WTC11 (cell line): ENCODE data around the gene RGCC.

Experiments used
- ATF3 ChIP-seq: sonication (generic); formaldehyde crosslinking; conservative IDR thresholded peaks from 2 replicates; pipeline ENCODE4 v1.8.1; 2022; ENCODE audit warnings: mild to moderate bottlenecking, missing genetic modification reagents
- CTCF ChIP-seq: fragments of 200-600 bp; IDR thresholded peaks from 2 replicates; pipeline ENCODE4 v1.8.0; 2022; ENCODE audit warnings: antibody characterized with exemption
- ELF4 ChIP-seq: sonication (generic); formaldehyde crosslinking; IDR thresholded peaks from 2 replicates; pipeline ENCODE4 v1.8.1; 2022; ENCODE audit warnings: low read depth, mild to moderate bottlenecking, moderate library complexity, missing genetic modification reagents
- JUN ChIP-seq: sonication (generic); formaldehyde crosslinking; IDR thresholded peaks from 2 replicates; pipeline ENCODE4 v1.8.0; 2023; ENCODE audit warnings: mild to moderate bottlenecking, missing genetic modification reagents
- NFYB ChIP-seq: sonication (generic); formaldehyde crosslinking; conservative IDR thresholded peaks from 2 replicates; pipeline ENCODE4 v1.8.0; 2022; ENCODE audit warnings: low read depth, missing genetic modification reagents
- PRDM15 ChIP-seq: sonication (generic); formaldehyde crosslinking; IDR thresholded peaks from 2 replicates; pipeline ENCODE4 v1.8.0; 2022; ENCODE audit warnings: missing genetic modification reagents
- USF1 ChIP-seq: sonication (generic); formaldehyde crosslinking; IDR thresholded peaks from 2 replicates; pipeline ENCODE4 v1.8.0; 2022; ENCODE audit warnings: mild to moderate bottlenecking, missing genetic modification reagents
- USF2 ChIP-seq: sonication (generic); formaldehyde crosslinking; IDR thresholded peaks from 2 replicates; pipeline ENCODE4 v1.8.1; 2023; ENCODE audit warnings: mild to moderate bottlenecking, missing genetic modification reagents, moderate library complexity

GRCh38 chr13:41468631-41469030, 11.3 kb downstream of the RGCC start:
- TF ChIP-seq NFYB, result no peak
- TF ChIP-seq CTCF, result no peak
- no peak for TF ChIP-seq ELF4 (CRISPR knock-in tag)
- no peak for TF ChIP-seq USF1 (CRISPR knock-in tag)
- no peak for TF ChIP-seq PRDM15 (CRISPR knock-in tag)
- TF ChIP-seq JUN (CRISPR knock-in tag), result no peak
- no peak for TF ChIP-seq USF2
- TF ChIP-seq ATF3 (CRISPR knock-in tag), result no peak
